ENCODE results near the gene SLC17A4.

Gene SLC17A4

GRCh38 chr6:25815194-25815593, 60.7 kb downstream of the SLC17A4 start:
- no peak for DNase-seq (ENCODE audit: low read depth)

GRCh38 chr6:25816252-25816651, 61.7 kb downstream of the SLC17A4 start:
- no peak for DNase-seq (ENCODE audit: low read depth)

GRCh38 chr6:25821341-25821740, 66.8 kb downstream of the SLC17A4 start:
- DNase-seq (ENCODE audit: low read depth): no peak

GRCh38 chr6:25829375-25829774, 74.8 kb downstream of the SLC17A4 start:
- DNase-seq (ENCODE audit: low read depth): no peak

- no peak for DNase-seq (ENCODE audit: low read depth)
These were observed 75.9 kb downstream of the SLC17A4 start for GRCh38 chr6:25830458-25830857.
